ENCODE measurements around the gene MTA2. TPM values are rescaled to one million over a fixed set of nuclear protein-coding genes. Genes with fewer than 3 reads are reported as not detected.

Gene MTA2
- polyA plus RNA-seq, 4 donors, result 40.5 to 64.7 (median 43.0) TPM

GRCh38 chr11:62610814-62611704 lies 9.4 kb upstream of the MTA2 start:
- no peak for FAIRE-seq
- peaks cover 0 to 59% (median 5%) of the 10 kb centered on the region in 3 donors for H3K36me3 ChIP-seq (ENCODE audit: control insufficient read depth in 3 of 3, insufficient read depth in 2 of 3, low read depth in 1 of 3, low read length in 3 of 3)
- WGBS, 3 donors, result 70 to 72% (median 72%) methylated on average over 28 of the region's 28 CpGs
- no peaks in the 10 kb centered on the region for H3K27me3 ChIP-seq (ENCODE audit: control insufficient read depth in 3 of 3, insufficient read depth in 3 of 3, low read length in 3 of 3)
- peak overlapping the region; percentile 61 to 78 (median 62) for H3K4me3 ChIP-seq (ENCODE audit: low read depth in 1 of 3, low read length in 3 of 3)
- DNase-seq, result no peak
- peaks cover 0 to 35% (median 8%) of the 10 kb centered on the region in 3 donors for H3K4me1 ChIP-seq (ENCODE audit: control insufficient read depth in 3 of 3, insufficient read depth in 2 of 3, low read depth in 1 of 3, low read length in 2 of 3)
- H3K9me3 ChIP-seq (ENCODE audit: control insufficient read depth in 2 of 2, insufficient read depth in 1 of 2, low read depth in 1 of 2, low read length in 1 of 2), result no peaks in the 10 kb centered on the region
- H3K27ac ChIP-seq (ENCODE audit: low read depth in 1 of 3, low read length in 2 of 3), result peak overlapping the region in 2 of 3 donors; percentile 74

- Histone ChIP-seq H3K4me1 (ENCODE audit: control insufficient read depth in 3 of 3, insufficient read depth in 2 of 3, low read depth in 1 of 3, low read length in 2 of 3) (peaks cover 0 to 35% (median 8%) of the 10 kb centered on the region in 3 donors), H3K9me3 (ENCODE audit: control insufficient read depth in 2 of 2, insufficient read depth in 1 of 2, low read depth in 1 of 2, low read length in 1 of 2) (no peaks in the 10 kb centered on the region), H3K36me3 (ENCODE audit: control insufficient read depth in 3 of 3, insufficient read depth in 2 of 3, low read depth in 1 of 3, low read length in 3 of 3) (peaks cover 1 to 60% (median 5%) of the 10 kb centered on the region in 3 donors), H3K27ac (ENCODE audit: low read depth in 1 of 3, low read length in 2 of 3) (no peak overlapping the region), H3K4me3 (ENCODE audit: low read depth in 1 of 3, low read length in 3 of 3) (no peak overlapping the region), H3K27me3 (ENCODE audit: control insufficient read depth in 3 of 3, insufficient read depth in 3 of 3, low read length in 3 of 3) (no peaks in the 10 kb centered on the region)
- DNase-seq (no peak), FAIRE-seq (no peak)
- WGBS, 3 donors, result 89 to 92% (median 90%) methylated on average over 6 of the region's 6 CpGs
These were observed 8.7 kb upstream of the MTA2 start for GRCh38 chr11:62610403-62610802.

- no peak for FAIRE-seq
- Histone ChIP-seq H3K36me3 (ENCODE audit: control insufficient read depth in 3 of 3, insufficient read depth in 2 of 3, low read depth in 1 of 3, low read length in 3 of 3) (peaks cover 1 to 63% (median 5%) of the 10 kb centered on the region in 3 donors), H3K4me1 (ENCODE audit: control insufficient read depth in 3 of 3, insufficient read depth in 2 of 3, low read depth in 1 of 3, low read length in 2 of 3) (peaks cover 0 to 21% (median 8%) of the 10 kb centered on the region in 3 donors), H3K4me3 (ENCODE audit: low read depth in 1 of 3, low read length in 3 of 3) (no peak overlapping the region), H3K27me3 (ENCODE audit: control insufficient read depth in 3 of 3, insufficient read depth in 3 of 3, low read length in 3 of 3) (no peaks in the 10 kb centered on the region), H3K27ac (ENCODE audit: low read depth in 1 of 3, low read length in 2 of 3) (no peak overlapping the region), H3K9me3 (ENCODE audit: control insufficient read depth in 2 of 2, insufficient read depth in 1 of 2, low read depth in 1 of 2, low read length in 1 of 2) (no peaks in the 10 kb centered on the region)
- no peak for DNase-seq
- 91 to 97% (median 95%) methylated on average over 12 of the region's 12 CpGs for WGBS, 3 donors
These were observed 7.1 kb upstream of the MTA2 start for GRCh38 chr11:62608776-62609175.

- FAIRE-seq (no peak), DNase-seq (no peak)
- H3K4me3 ChIP-seq (ENCODE audit: low read depth in 1 of 3, low read length in 3 of 3), result no peak overlapping the region
- no peak overlapping the region for H3K27ac ChIP-seq (ENCODE audit: low read depth in 1 of 3, low read length in 2 of 3)
- peaks cover 0 to 6% (median 0%) of the 10 kb centered on the region in 3 donors for H3K27me3 ChIP-seq (ENCODE audit: control insufficient read depth in 3 of 3, insufficient read depth in 3 of 3, low read length in 3 of 3)
- peaks cover 0 to 13% (median 6%) of the 10 kb centered on the region in 3 donors for H3K4me1 ChIP-seq (ENCODE audit: control insufficient read depth in 3 of 3, insufficient read depth in 2 of 3, low read depth in 1 of 3, low read length in 2 of 3)
- 76 to 87% (median 83%) methylated on average over 4 of the region's 4 CpGs for WGBS, 3 donors
- H3K9me3 ChIP-seq (ENCODE audit: control insufficient read depth in 2 of 2, insufficient read depth in 1 of 2, low read depth in 1 of 2, low read length in 1 of 2), result no peaks in the 10 kb centered on the region
- peaks cover 1 to 67% (median 5%) of the 10 kb centered on the region in 3 donors for H3K36me3 ChIP-seq (ENCODE audit: control insufficient read depth in 3 of 3, insufficient read depth in 2 of 3, low read depth in 1 of 3, low read length in 3 of 3)
These were observed 6.0 kb upstream of the MTA2 start for GRCh38 chr11:62607714-62608113.

GRCh38 chr11:62605902-62606301 lies 4.2 kb upstream of the MTA2 start:
- H3K9me3 ChIP-seq (ENCODE audit: control insufficient read depth in 2 of 2, insufficient read depth in 1 of 2, low read depth in 1 of 2, low read length in 1 of 2), result no peaks in the 10 kb centered on the region
- H3K27ac ChIP-seq (ENCODE audit: low read depth in 1 of 3, low read length in 2 of 3), result no peak overlapping the region
- H3K27me3 ChIP-seq (ENCODE audit: control insufficient read depth in 3 of 3, insufficient read depth in 3 of 3, low read length in 3 of 3), result peaks cover 0 to 8% (median 0%) of the 10 kb centered on the region in 3 donors
- WGBS, 3 donors, result 97 to 99% (median 97%) methylated on average over 14 to 15 of the region's 15 CpGs
- H3K4me1 ChIP-seq (ENCODE audit: control insufficient read depth in 3 of 3, insufficient read depth in 2 of 3, low read depth in 1 of 3, low read length in 2 of 3), result peaks cover 0 to 11% (median under 1%) of the 10 kb centered on the region in 3 donors
- FAIRE-seq (no peak), DNase-seq (no peak)
- H3K4me3 ChIP-seq (ENCODE audit: low read depth in 1 of 3, low read length in 3 of 3), result no peak overlapping the region
- H3K36me3 ChIP-seq (ENCODE audit: control insufficient read depth in 3 of 3, insufficient read depth in 2 of 3, low read depth in 1 of 3, low read length in 3 of 3), result peaks cover 1 to 65% (median 5%) of the 10 kb centered on the region in 3 donors

GRCh38 chr11:62605467-62605866 lies 3.8 kb upstream of the MTA2 start:
- H3K4me3 ChIP-seq (ENCODE audit: low read depth in 1 of 3, low read length in 3 of 3), result no peak overlapping the region
- H3K9me3 ChIP-seq (ENCODE audit: control insufficient read depth in 2 of 2, insufficient read depth in 1 of 2, low read depth in 1 of 2, low read length in 1 of 2), result no peaks in the 10 kb centered on the region
- peaks cover 1 to 61% (median 5%) of the 10 kb centered on the region in 3 donors for H3K36me3 ChIP-seq (ENCODE audit: control insufficient read depth in 3 of 3, insufficient read depth in 2 of 3, low read depth in 1 of 3, low read length in 3 of 3)
- H3K27me3 ChIP-seq (ENCODE audit: control insufficient read depth in 3 of 3, insufficient read depth in 3 of 3, low read length in 3 of 3), result peaks cover 0 to 8% (median 0%) of the 10 kb centered on the region in 3 donors
- 86 to 97% (median 92%) methylated on average over 5 to 6 of the region's 6 CpGs for WGBS, 3 donors
- peaks cover 0 to 12% (median 0%) of the 10 kb centered on the region in 3 donors for H3K4me1 ChIP-seq (ENCODE audit: control insufficient read depth in 3 of 3, insufficient read depth in 2 of 3, low read depth in 1 of 3, low read length in 2 of 3)
- no peak overlapping the region for H3K27ac ChIP-seq (ENCODE audit: low read depth in 1 of 3, low read length in 2 of 3)
- FAIRE-seq, result no peak
- no peak for DNase-seq

GRCh38 chr11:62604460-62605120 lies 2.9 kb upstream of the MTA2 start:
- Histone ChIP-seq H3K27ac (ENCODE audit: low read depth in 1 of 3, low read length in 2 of 3) (no peak overlapping the region), H3K36me3 (ENCODE audit: control insufficient read depth in 3 of 3, insufficient read depth in 2 of 3, low read depth in 1 of 3, low read length in 3 of 3) (peaks cover 1 to 55% (median 5%) of the 10 kb centered on the region in 3 donors), H3K4me1 (ENCODE audit: control insufficient read depth in 3 of 3, insufficient read depth in 2 of 3, low read depth in 1 of 3, low read length in 2 of 3) (peaks cover 5 to 21% (median 5%) of the 10 kb centered on the region in 3 donors), H3K4me3 (ENCODE audit: low read depth in 1 of 3, low read length in 3 of 3) (no peak overlapping the region), H3K9me3 (ENCODE audit: control insufficient read depth in 2 of 2, insufficient read depth in 1 of 2, low read depth in 1 of 2, low read length in 1 of 2) (no peaks in the 10 kb centered on the region), H3K27me3 (ENCODE audit: control insufficient read depth in 3 of 3, insufficient read depth in 3 of 3, low read length in 3 of 3) (peaks cover 0 to 8% (median 0%) of the 10 kb centered on the region in 3 donors)
- 79 to 82% (median 80%) methylated on average over 13 of the region's 13 CpGs for WGBS, 3 donors
- FAIRE-seq (no peak), DNase-seq (peak in 1 of 2 donors; percentile 35)

- H3K9me3 ChIP-seq (ENCODE audit: control insufficient read depth in 2 of 2, insufficient read depth in 1 of 2, low read depth in 1 of 2, low read length in 1 of 2), result no peaks in the 10 kb centered on the region
- FAIRE-seq (no peak), DNase-seq (no peak)
- peaks cover 1 to 52% (median 5%) of the 10 kb centered on the region in 3 donors for H3K36me3 ChIP-seq (ENCODE audit: control insufficient read depth in 3 of 3, insufficient read depth in 2 of 3, low read depth in 1 of 3, low read length in 3 of 3)
- H3K4me1 ChIP-seq (ENCODE audit: control insufficient read depth in 3 of 3, insufficient read depth in 2 of 3, low read depth in 1 of 3, low read length in 2 of 3), result peaks cover 6 to 28% (median 6%) of the 10 kb centered on the region in 3 donors
- H3K4me3 ChIP-seq (ENCODE audit: low read depth in 1 of 3, low read length in 3 of 3), result no peak overlapping the region
- H3K27ac ChIP-seq (ENCODE audit: low read depth in 1 of 3, low read length in 2 of 3), result no peak overlapping the region
- H3K27me3 ChIP-seq (ENCODE audit: control insufficient read depth in 3 of 3, insufficient read depth in 3 of 3, low read length in 3 of 3), result peaks cover 0 to 8% (median 0%) of the 10 kb centered on the region in 3 donors
- 89 to 94% (median 94%) methylated on average over 8 of the region's 8 CpGs for WGBS, 3 donors
These were observed 2.2 kb upstream of the MTA2 start for GRCh38 chr11:62603776-62604299.

Data from small intestine (tissue), 7 donors.